Astrocyte (in vitro differentiated cells and primary cell): ENCODE results near the gene GNAT1.

Source experiments
- CTCF ChIP-seq: IDR thresholded peaks from 2 replicates; pipeline ENCODE4 v1.5.1; 2011; ENCODE audit warnings: low read depth, mild to moderate bottlenecking, inconsistent platforms, low read length, moderate library complexity; ENCODE audit not compliant: insufficient read depth
- EZH2 ChIP-seq: IDR thresholded peaks from 2 replicates; pipeline ENCODE4 v1.6.1; 2012; ENCODE audit warnings: mild to moderate bottlenecking, low read length, inconsistent platforms; ENCODE audit not compliant: insufficient read depth

GRCh38 chr3:50192124-50192523, 714 bp downstream of the GNAT1 start:
- no peak for TF ChIP-seq CTCF
- no peak for TF ChIP-seq EZH2
